OCI-LY1 (cell line): Measurements from ENCODE around the gene CT47B1.
"Not testable (repeated sequence)": the region's sequence is repeated elsewhere in the genome, so short reads cannot be mapped to it uniquely, and the experiment has no call there.

Experiments used
- H2AFZ ChIP-seq: fragments of 200-600 bp; sonication (generic), shearing (Covaris generic); 2 replicates; pipeline ENCODE4 v1.6.0; 2014; ENCODE audit warnings: antibody characterized with exemption, mild to moderate bottlenecking, low read length
- H3F3A ChIP-seq: fragments of 200-600 bp; sonication (generic), shearing (Covaris generic); 2 replicates; pipeline ENCODE4 v1.6.0; 2014; ENCODE audit warnings: mild to moderate bottlenecking, antibody characterized with exemption, low read length, moderate library complexity; ENCODE audit not compliant: insufficient read depth
- H3K27ac ChIP-seq: fragments of 200-600 bp; sonication (generic); 2 replicates; pipeline ENCODE4 v1.5.1; 2014; ENCODE audit warnings: low read length, mixed run types, mild to moderate bottlenecking, low read depth; ENCODE audit not compliant: poor library complexity, severe bottlenecking
- H3K27me3 ChIP-seq: fragments of 200-600 bp; sonication (generic); 2 replicates; pipeline ENCODE4 v1.6.0; 2014; ENCODE audit warnings: antibody characterized with exemption, mild to moderate bottlenecking, low read length, moderate library complexity; ENCODE audit not compliant: insufficient read depth
- H3K36me3 ChIP-seq: fragments of 200-600 bp; sonication (generic); 2 replicates; pipeline ENCODE4 v1.6.1; 2014; ENCODE audit warnings: mild to moderate bottlenecking, antibody characterized with exemption, low read length, moderate library complexity, mixed read lengths; ENCODE audit not compliant: insufficient read depth
- H3K4me1 ChIP-seq: fragments of 200-600 bp; sonication (generic); 2 replicates; pipeline ENCODE4 v1.5.1; 2014; ENCODE audit warnings: mild to moderate bottlenecking, low read length, moderate library complexity; ENCODE audit not compliant: insufficient read depth, severe bottlenecking
- H3K4me2 ChIP-seq: fragments of 200-600 bp; sonication (generic), shearing (Covaris generic); 2 replicates; pipeline ENCODE4 v1.6.1; 2014; ENCODE audit warnings: low read length
- H3K4me3 ChIP-seq: fragments of 200-600 bp; sonication (generic); 2 replicates; pipeline ENCODE4 v1.5.1; 2014; ENCODE audit warnings: low read length, low read depth, mild to moderate bottlenecking, mixed read lengths; ENCODE audit not compliant: poor library complexity, severe bottlenecking
- H3K79me2 ChIP-seq: fragments of 200-600 bp; shearing (Covaris generic); 2 replicates; pipeline ENCODE4 v1.6.1; 2016; ENCODE audit warnings: mixed run types, low read length, mixed read lengths; ENCODE audit not compliant: insufficient read depth
- H3K9ac ChIP-seq: fragments of 200-600 bp; sonication (generic), shearing (Covaris generic); 2 replicates; pipeline ENCODE4 v1.6.1; 2014; ENCODE audit warnings: mild to moderate bottlenecking, low read length, mixed read lengths
- H3K9me2 ChIP-seq: fragments of 200-600 bp; sonication (generic), shearing (Covaris generic); 2 replicates; pipeline ENCODE4 v1.6.1; 2014; ENCODE audit warnings: low read depth, mild to moderate bottlenecking, low read length, mixed read lengths
- H3K9me3 ChIP-seq: fragments of 200-600 bp; shearing (Covaris generic); 2 replicates; pipeline ENCODE4 v1.6.1; 2014; ENCODE audit warnings: low read length, mixed read lengths
- H4K20me1 ChIP-seq: fragments of 200-600 bp; sonication (generic), shearing (Covaris generic); 2 replicates; pipeline ENCODE4 v1.6.0; 2016; ENCODE audit warnings: mild to moderate bottlenecking, low read length; ENCODE audit not compliant: insufficient read depth
- CTCF ChIP-seq: fragments of 200-600 bp; sonication (generic), shearing (Covaris generic); IDR thresholded peaks from 2 replicates; pipeline ENCODE4 v1.5.1; 2017; ENCODE audit warnings: mild to moderate bottlenecking, antibody characterized with exemption, low read length, moderate library complexity, mixed read lengths
- EZH2 ChIP-seq: fragments of 200-600 bp; sonication (generic), shearing (Covaris generic); IDR thresholded peaks from 2 replicates; pipeline ENCODE4 v1.8.0; 2017; ENCODE audit warnings: borderline replicate concordance, mixed run types, mild to moderate bottlenecking, antibody characterized with exemption, low read length, moderate library complexity, mixed read lengths

The CT47B1 gene

GRCh38 chrX:120839491-120839890, 36.2 kb downstream of the CT47B1 start:
- Histone ChIP-seq H3K9me2 (no peaks in the 10 kb centered on the region), H3K27me3 (no peaks in the 10 kb centered on the region), H2AFZ (no peak overlapping the region), H3K36me3 (no peaks in the 10 kb centered on the region), H4K20me1 (no peaks in the 10 kb centered on the region), H3K4me2 (no peak overlapping the region), H3F3A (no peaks in the 10 kb centered on the region), H3K9ac (no peak overlapping the region), H3K4me1 (no peaks in the 10 kb centered on the region), H3K79me2 (no peaks in the 10 kb centered on the region), H3K27ac (no peak overlapping the region), H3K9me3 (no peaks in the 10 kb centered on the region), H3K4me3 (no peak overlapping the region)
- TF ChIP-seq EZH2 (no peak), CTCF (no peak)

- H2AFZ ChIP-seq, H3K27ac ChIP-seq, H3K9ac ChIP-seq, H3K4me3 ChIP-seq, H3K27me3 ChIP-seq, H3K36me3 ChIP-seq, H4K20me1 ChIP-seq, H3F3A ChIP-seq, H3K9me3 ChIP-seq, H3K9me2 ChIP-seq, H3K4me2 ChIP-seq, H3K79me2 ChIP-seq, H3K4me1 ChIP-seq: not testable (repeated sequence)
Measured at GRCh38 chrX:120827213-120827612, 48.5 kb downstream of the CT47B1 start.

- TF ChIP-seq EZH2: no peak
- TF ChIP-seq CTCF: no peak
- H3F3A ChIP-seq: no peaks in the 10 kb centered on the region
- no peak overlapping the region for H3K9ac ChIP-seq
- H3K36me3 ChIP-seq: no peaks in the 10 kb centered on the region
- H3K79me2 ChIP-seq: no peaks in the 10 kb centered on the region
- no peak overlapping the region for H3K4me2 ChIP-seq
- H3K4me1 ChIP-seq: no peaks in the 10 kb centered on the region
- H4K20me1 ChIP-seq: no peaks in the 10 kb centered on the region
- H3K27me3 ChIP-seq: no peaks in the 10 kb centered on the region
- H3K4me3 ChIP-seq: no peak overlapping the region
- no peaks in the 10 kb centered on the region for H3K9me2 ChIP-seq
- H3K27ac ChIP-seq: no peak overlapping the region
- H3K9me3 ChIP-seq: no peaks in the 10 kb centered on the region
- H2AFZ ChIP-seq: no peak overlapping the region
Measured at GRCh38 chrX:120825146-120825545, 50.5 kb downstream of the CT47B1 start.

GRCh38 chrX:120824021-120824420, 51.6 kb downstream of the CT47B1 start:
- Histone ChIP-seq H3K9me3 (no peaks in the 10 kb centered on the region), H3K4me1 (no peaks in the 10 kb centered on the region), H3K27me3 (no peaks in the 10 kb centered on the region), H3K9ac (no peak overlapping the region), H3K9me2 (no peaks in the 10 kb centered on the region), H3F3A (no peaks in the 10 kb centered on the region), H3K36me3 (no peaks in the 10 kb centered on the region), H3K27ac (no peak overlapping the region), H3K79me2 (no peaks in the 10 kb centered on the region), H3K4me2 (no peak overlapping the region), H2AFZ (no peak overlapping the region), H4K20me1 (no peaks in the 10 kb centered on the region), H3K4me3 (no peak overlapping the region)
- TF ChIP-seq CTCF (no peak), EZH2 (no peak)
